Inflammatory macrophage treated with lipopolysaccharide for 1 hour (primary cell): ENCODE data around the gene MTFR1L.
A peak's percentile ranks its signal among the peaks of the same experiment; 100 is the strongest.

Experiments used
- DNase-seq, 2 donors: peaks; one replicate each; pipeline ENCODE4 v3.0.0-alpha.2; 2020 to 2022

Gene MTFR1L

DNA sequence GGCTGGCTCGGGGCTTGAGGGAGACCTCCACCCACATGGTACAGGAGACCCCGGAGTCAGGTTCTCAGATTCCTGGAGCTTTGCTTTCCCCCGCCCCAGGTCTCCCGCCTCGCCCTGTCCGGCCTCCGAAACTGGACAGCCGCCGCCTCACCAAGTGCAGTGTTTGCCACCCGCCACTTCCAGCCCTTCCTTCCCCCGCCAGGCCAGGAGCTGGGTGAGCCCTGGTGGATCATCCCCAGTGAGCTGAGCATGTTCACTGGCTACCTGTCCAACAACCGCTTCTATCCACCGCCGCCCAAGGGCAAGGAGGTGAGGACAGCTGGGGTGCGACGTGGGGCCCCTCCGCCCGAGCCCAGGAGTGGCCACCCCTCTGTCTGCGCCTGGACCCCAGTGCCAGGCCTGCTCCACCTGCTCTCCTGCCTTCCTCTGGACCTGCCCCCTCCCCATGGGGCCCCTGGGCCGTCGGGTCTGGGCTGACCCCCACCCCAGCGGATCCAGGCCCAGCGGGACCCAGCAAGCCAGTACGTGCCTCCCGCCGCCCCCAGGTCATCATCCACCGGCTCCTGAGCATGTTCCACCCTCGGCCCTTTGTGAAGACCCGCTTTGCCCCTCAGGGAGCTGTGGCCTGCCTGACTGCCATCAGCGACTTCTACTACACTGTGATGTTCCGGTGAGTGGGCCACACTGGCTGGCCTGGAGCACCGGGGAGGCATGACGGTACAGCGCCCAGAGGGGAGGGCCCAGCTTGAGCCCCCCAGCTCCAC is 11.1 kb upstream of the MTFR1L start:
- no peak for DNase-seq

GRCh38 chr1:25809283-25809926 is 10.3 kb upstream of the MTFR1L start:
- DNase-seq, result peak; percentile 46 to 60

DNA sequence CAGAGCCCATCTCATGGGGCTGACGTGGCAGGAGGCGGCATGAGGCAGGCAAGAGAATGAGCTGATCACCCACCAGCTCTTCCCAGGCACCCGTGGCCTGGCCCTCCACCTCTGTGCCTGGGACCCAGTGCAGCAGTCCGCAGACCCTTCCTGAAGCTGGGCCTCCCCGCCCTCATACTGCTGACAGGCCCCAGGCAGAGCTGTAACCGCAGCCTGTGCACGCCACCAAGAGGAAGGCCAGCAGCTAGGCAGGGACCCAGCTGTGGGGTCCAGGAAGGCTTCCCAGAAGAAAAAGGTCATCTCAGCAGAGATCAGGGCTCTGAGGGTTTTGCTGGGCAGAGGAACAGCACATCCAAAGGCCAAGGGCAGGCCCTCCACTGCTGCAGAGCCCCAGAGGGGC is 9.8 kb upstream of the MTFR1L start:
- DNase-seq, result no peak

DNA sequence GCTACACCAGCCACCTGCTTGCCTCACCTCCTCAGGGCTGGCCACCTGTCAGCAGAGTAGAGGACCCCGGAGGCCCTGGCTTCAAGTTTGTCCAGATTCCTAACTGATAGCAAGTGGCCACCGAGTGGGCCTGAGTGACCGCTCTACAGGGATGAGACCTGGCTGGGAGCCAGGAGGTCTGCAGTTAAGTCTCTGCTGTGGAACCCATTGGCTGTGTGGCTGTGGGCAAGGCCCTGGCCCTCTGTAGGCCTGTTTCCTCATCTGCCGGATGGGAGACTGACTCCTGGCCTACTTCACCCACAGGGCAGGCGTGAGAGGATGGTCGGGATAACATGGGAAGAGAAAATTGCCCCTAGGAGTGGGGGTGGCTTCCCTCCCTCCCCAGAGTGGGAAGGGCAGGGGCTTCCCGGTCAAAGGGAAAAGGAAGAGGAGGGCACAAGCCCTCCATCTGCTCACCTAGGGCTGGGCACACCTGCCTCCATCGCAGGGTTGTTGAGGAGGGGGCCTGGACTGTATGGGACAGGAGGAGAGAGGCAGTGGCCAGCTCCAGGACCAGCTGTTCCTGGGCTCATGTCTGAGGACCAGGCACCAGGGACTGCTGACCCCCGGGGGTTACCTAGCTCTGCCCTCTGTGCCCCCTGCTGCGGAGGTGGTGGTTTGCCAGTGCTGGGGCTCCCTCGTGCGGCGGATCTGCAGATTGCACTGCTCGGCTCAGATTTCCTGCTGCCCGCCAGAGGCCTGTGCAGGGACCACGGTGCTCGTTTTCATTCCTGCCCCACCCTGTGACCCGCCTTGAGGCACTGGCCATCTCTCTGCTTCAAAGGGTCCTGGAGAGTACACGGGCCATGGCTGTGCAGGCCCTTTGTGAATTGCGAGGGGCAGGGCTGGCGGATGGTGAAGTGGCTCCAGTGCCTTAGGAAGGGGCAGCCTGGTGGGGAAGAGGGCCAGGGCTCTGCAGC is 9.1 kb upstream of the MTFR1L start:
- peak in 1 of 2 donors; percentile 85 for DNase-seq

GRCh38 chr1:25811384-25812082 is 8.2 kb upstream of the MTFR1L start:
- no peak for DNase-seq

DNA sequence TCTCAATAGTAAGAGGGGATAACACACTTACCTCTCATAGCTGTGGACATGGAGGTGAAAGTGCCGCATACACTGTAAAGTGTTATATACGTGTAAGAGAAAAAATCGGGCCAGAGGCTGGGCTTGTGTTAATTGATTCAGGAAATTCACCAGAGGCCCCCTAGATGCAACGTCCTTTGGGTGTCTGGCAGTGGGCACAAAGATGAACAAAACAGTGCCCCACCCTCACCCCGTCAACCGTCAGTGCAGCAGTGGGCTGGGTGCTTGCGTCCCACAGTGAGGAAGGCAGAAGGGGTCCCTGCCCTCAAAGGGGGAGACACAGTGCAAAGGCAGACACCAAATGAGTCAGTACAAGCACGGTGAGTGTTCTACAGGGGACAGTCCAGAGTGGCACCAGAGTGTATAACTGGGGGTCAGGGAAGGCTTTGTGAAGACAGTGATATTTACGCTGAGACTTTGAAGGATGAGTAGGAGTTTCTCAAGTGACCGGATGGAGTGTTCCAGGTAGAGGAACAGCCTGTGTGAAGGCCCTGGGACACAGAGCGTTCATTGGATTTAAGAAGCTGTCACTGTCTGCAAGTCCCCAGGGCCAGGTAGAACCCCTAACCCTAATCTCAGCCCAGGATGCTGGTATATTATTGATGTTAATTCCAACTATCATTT is 6.6 kb upstream of the MTFR1L start:
- no peak for DNase-seq

- DNase-seq, result no peak
These were observed 5.9 kb upstream of the MTFR1L start for GRCh38 chr1:25813734-25814471.

DNA sequence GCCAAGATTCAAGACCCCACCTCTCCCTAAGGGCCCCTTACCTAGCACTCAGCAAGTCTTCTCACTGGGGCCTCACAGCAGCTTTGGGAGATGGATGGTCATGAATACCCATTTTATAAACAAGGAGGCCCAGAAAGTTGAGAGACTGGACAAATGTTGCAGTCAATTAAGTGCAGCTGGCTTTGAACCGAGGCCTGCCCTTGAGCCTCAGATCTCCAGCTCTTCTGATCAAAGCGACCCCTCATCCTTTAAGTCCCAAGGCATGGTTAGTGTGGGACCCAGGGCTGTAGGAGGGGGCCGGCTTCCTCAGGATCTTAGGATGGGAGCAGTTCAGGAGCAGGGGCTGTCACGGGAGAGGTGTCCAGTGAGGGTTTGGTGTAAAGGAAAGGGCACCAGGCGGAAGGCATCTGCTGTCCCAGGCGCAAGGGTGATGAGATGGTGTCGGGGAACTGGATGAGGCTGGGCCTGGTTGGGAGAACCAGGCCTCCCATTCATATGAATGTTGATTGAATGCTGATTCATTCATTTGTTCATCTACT is 5.1 kb upstream of the MTFR1L start:
- DNase-seq, result no peak

- DNase-seq, result no peak
These were observed 4.3 kb upstream of the MTFR1L start for GRCh38 chr1:25815208-25816111.

DNA sequence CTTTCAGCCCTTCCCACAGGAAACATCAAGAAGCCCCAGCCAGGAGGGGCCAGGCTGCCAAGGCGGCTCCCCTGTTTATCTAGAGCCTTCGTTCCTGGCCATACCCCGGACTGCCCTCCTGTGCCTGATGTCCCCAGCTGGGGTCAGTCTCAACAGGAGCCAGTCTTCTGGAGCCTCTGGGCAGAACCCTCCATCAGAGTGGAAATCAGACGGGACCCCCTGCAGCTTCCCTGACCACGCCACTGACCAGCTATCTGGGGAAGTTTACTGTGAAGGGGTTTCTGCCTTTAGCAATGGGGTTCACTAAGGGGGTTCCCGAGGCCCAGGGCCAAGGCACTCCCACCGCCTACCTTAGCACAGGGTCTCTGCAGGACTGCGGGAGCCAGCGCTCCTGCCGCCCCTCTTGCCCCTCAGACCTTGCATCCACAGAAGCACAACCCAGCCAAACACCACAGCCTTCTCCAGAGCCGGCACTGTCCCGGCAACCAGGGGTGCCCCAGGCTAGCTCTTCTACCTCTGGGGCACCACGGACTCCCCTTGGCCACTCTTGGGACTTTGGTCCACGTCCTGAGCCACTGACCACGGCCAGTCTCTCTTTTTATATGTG is 3.5 kb upstream of the MTFR1L start:
- DNase-seq, result no peak

DNA sequence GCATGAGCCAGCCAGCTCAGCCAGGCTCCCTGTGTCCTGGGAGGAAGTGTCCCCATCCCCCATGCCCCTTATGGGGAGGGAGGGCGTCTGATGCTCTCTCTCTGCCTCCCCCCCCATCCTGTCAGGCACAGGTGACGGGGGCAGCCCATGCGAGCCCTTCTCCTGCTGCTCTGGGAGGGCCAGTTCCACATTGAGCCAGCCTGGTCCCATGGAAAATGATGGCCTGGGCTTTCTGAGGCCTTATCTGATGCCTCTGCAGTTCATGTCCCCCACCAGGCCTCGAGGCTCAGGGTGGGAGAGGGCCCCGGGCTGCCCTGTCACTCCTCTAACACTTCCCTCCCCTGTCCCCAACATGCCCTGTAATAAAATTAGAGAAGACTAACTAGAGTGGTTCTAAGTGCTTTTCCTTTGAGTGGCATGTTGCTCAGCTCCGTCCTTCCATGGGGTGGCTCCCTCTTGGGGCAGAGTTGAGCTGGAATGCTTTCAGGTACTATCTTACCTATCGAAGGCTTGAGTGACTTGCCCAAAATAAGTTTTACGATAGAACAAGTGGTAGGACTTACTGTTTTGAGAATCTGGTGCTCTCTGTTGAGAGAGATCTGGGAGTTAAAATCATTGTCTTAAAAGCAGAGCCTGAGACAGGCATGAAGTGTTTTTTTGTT is 1.8 kb upstream of the MTFR1L start:
- no peak for DNase-seq

DNA sequence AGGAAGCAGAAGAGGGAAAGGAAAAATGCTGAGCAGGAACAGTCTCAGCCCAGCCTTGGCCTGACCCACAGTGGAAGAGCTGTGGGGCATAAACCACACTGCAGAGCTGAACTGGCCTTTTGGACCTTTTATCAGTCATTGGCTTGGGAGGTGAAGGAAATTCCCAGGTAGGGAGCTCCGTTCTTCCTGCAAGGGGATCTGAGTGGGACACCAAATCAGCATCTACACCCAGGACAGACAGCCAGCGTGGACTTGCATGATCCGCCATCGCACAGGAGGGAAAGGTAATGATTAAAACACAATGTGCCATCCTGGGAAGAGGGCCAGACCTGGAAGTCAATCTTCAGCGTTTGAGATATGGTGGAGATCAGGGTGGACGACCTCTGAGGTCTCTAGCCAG is 1.2 kb upstream of the MTFR1L start:
- DNase-seq, result no peak

GRCh38 chr1:25820247-25821111 is 725 bp downstream of the MTFR1L start:
- DNase-seq, result peak; percentile 49 to 61

DNA sequence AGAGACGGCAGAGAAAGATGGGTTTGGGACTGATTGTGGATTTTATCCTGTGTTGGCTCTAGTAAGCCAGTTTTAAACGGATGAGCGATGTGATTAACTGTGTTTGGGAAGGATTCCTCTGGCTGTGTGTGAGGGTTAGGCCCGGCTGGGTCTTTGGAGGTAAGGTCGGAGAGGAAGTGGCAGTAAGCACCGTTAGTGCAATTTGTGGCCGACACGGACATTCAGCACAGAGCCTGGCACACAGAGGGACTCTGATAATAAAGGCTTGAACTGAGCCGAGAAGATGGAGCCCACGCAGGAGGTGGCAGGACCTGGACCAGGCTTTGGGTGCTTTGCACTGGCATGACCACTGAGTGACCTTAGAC is 1.3 kb downstream of the MTFR1L start:
- DNase-seq, result no peak

DNA sequence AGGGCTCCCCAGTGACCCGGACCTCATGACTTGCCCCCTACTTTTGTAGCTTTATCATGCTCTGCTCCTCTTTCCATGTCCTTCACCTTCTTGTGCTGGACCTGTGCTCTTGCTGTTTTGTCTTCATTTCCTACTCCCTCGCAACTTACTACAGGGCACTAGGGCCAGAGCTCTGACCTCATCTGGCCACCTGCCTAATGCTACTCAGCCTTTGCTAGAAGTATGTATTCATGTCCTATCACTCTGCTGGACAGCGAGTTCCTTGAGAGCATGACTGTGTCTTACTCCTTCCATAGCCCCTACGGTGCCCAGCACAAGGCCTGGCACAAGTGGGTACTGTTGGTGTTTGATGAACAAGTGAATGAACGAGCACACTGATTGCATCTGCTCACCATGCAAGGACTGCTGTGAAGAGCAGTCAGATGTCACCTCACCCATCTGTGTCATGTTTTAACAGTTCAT is 1.9 kb downstream of the MTFR1L start:
- no peak for DNase-seq

- DNase-seq, result no peak
These were observed 5.9 kb downstream of the MTFR1L start for GRCh38 chr1:25825605-25826004.

GRCh38 chr1:25826571-25826970 is 6.8 kb downstream of the MTFR1L start:
- no peak for DNase-seq

- no peak for DNase-seq
These were observed 8.7 kb downstream of the MTFR1L start for GRCh38 chr1:25828491-25828890.
